ENCODE data around the gene ABCC2.
"Not testable (repeated sequence)": the region's sequence is repeated elsewhere in the genome, so short reads cannot be mapped to it uniquely, and the experiment has no call there.

Gene ABCC2

DNA sequence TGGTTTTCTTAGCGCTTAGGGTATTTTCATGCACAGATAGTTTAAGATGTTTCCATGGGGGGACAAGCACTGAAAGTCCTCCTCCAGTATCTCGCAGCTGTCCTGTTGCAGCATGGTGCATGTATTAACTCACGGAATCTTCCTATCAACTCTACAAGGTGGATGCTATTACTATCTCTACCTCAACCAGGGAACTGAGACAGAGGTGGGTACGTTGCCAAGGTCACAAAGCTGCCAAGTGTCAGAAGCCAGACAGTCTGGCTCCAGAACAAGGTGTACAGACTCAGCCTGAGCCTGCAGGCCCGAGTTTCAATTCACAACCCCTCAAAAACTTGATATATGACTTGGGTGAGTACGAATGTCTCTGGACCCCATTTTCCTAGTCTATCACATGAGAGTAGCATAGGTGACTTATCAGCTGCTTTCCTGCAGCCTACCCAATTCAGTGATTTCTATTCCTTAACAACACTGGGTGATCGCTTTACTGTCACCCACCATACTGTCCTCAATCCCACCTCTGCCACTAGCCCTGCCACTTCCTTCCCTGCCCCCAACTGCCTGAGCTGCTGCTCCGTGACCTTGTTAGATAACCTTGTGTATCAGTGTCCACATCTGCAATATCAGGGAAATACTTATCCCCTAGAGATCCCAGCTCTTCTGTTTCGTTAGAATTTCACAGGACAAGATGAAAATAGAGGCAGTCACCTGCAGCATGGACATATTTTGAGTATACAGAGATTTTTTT lies 92.1 kb downstream of the ABCC2 start:
- TF ChIP-seq POLR2A (IDR thresholded peaks at IDR 0.05; ENCODE audit: low read depth, low read length) (peak; percentile 16; the same call in 1 of the 2 replicates), POU2F2 (IDR thresholded peaks at IDR 0.05; ENCODE audit: low read depth, low read length) (no peak), PAX5 (IDR thresholded peaks at IDR 0.05; ENCODE audit: insufficient read depth, low read length, severe bottlenecking) (no peak)
- no peak for FAIRE-seq
- DNase-seq (ENCODE audit: insufficient read length, low spot score), result no peak

DNA sequence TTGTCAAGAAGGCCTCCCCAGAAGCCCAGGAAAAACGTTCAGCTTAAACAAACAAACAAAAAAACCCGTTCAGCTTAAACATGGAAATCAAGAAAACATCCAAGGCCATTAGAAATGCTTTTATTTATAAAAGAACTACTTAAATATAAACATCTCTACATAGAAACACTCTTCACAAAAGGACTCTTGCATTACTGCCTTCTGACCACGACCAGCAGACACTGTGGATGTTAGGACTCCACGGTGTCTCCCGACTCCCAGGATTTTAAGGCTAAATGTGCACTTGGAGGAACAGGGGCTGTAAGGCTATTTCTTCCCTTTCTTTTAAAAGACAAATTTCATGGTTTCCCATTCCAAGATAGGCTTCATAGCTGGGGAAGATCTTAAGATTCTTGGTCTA lies 93.0 kb downstream of the ABCC2 start:
- no peak for DNase-seq (ENCODE audit: insufficient read length, low spot score)
- FAIRE-seq, result no peak
- TF ChIP-seq POLR2AphosphoS5 (IDR thresholded peaks at IDR 0.05; ENCODE audit: low read depth, low read length) (no peak), POLR2A (IDR thresholded peaks at IDR 0.05; ENCODE audit: low read depth, low read length) (no peak), TAF1 (IDR thresholded peaks at IDR 0.05; ENCODE audit: low read depth, low read length) (no peak), POU2F2 (IDR thresholded peaks at IDR 0.05; ENCODE audit: low read depth, low read length) (no peak), SPI1 (IDR thresholded peaks at IDR 0.05; ENCODE audit: low read depth, low read length) (no peak), PAX5 (IDR thresholded peaks at IDR 0.05; ENCODE audit: insufficient read depth, low read length, severe bottlenecking) (no peak)

DNA sequence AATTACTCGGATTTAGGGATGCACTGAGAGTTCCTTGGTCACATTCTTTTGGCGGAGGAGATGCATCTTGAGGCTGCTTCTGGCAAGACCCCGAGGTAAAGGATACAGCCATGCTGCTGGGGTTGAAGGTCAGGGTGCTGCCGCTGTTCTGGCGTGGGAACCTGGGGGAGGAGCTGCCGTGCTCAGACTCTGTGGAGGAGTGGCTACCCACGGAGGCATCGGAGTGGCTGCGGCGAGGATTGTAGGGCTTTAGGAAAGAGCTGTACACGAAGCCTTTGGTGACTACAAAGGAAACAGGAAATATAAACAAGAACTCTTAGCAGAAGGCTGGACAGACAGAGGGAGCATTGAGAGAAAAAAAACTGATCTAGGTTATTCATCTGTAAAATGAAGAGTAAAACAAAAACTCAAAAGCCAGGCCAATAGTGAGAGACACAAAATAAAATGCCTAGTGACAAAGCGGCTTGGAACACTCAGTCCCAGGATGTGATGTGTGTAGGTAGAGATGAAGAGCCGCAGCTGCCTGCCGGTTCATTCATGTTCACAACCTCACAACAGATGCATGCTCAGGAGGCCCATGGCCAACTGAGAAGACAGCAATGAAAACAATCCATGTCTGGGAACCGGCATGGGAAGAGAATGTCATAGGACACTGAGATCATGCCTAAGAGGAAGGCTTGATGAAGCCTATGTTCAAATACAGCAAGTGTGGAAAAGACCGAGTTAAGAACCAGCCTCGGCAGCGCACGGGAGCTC lies 97.8 kb downstream of the ABCC2 start:
- no peak for TF ChIP-seq POLR2A (IDR thresholded peaks at IDR 0.05; ENCODE audit: low read depth, low read length)
- no peak for TF ChIP-seq POU2F2 (IDR thresholded peaks at IDR 0.05; ENCODE audit: low read depth, low read length)
- TF ChIP-seq PAX5 (IDR thresholded peaks at IDR 0.05; ENCODE audit: insufficient read depth, low read length, severe bottlenecking), result no peak
- no peak for TF ChIP-seq SPI1 (IDR thresholded peaks at IDR 0.05; ENCODE audit: low read depth, low read length)
- TF ChIP-seq TAF1 (IDR thresholded peaks at IDR 0.05; ENCODE audit: low read depth, low read length), result no peak
- TF ChIP-seq POLR2AphosphoS5 (IDR thresholded peaks at IDR 0.05; ENCODE audit: low read depth, low read length), result no peak
- FAIRE-seq (no peak), DNase-seq (ENCODE audit: insufficient read length, low spot score) (no peak)

DNA sequence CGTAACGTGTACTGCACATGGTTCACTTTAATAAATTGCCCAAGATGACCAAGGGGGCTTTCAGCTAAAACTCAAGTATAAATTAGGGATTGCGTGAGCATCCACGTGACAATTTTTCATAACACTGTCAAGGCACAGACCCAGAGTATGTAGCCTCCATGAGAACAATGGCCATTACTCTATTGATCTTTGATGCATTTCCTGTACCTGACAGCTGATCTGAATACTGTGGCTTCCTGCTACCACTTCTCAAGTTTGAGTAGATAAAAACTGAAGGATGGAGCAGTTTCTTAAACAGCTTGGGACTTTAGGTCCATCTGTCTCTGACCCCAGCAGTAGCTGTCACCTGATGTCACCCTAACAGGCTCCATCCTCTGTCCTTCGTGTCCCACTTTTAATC lies 98.9 kb downstream of the ABCC2 start:
- DNase-seq (ENCODE audit: insufficient read length, low spot score) (no peak), FAIRE-seq (no peak)
- TF ChIP-seq POLR2A (IDR thresholded peaks at IDR 0.05; ENCODE audit: low read depth, low read length), result no peak
- TF ChIP-seq POLR2AphosphoS5 (IDR thresholded peaks at IDR 0.05; ENCODE audit: low read depth, low read length), result no peak
- TF ChIP-seq SPI1 (IDR thresholded peaks at IDR 0.05; ENCODE audit: low read depth, low read length), result no peak
- TF ChIP-seq TAF1 (IDR thresholded peaks at IDR 0.05; ENCODE audit: low read depth, low read length), result no peak
- no peak for TF ChIP-seq PAX5 (IDR thresholded peaks at IDR 0.05; ENCODE audit: insufficient read depth, low read length, severe bottlenecking)
- no peak for TF ChIP-seq POU2F2 (IDR thresholded peaks at IDR 0.05; ENCODE audit: low read depth, low read length)

DNA sequence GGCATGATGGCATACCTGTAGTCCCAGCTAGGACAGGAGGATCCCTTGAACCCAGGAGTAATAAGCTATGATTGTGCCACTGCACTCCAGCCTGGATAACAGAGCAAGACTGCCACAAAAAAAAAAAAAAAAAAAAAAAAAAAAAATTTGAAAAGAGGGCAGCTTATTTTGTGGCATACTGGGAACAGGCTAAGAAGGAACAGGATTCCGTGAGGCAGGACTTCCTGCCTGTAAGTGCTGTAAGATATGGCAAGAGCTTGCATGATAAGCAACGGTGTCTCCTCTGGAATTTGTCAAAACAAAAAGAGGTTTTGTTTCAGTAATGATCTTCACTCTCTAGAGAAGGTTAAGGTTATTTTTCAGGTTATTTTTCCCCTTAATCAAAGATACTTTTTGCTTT lies 101.1 kb downstream of the ABCC2 start:
- DNase-seq (ENCODE audit: insufficient read length, low spot score), result no peak
- FAIRE-seq, result no peak
- TF ChIP-seq TAF1 (IDR thresholded peaks at IDR 0.05; ENCODE audit: low read depth, low read length), result no peak
- no peak for TF ChIP-seq POU2F2 (IDR thresholded peaks at IDR 0.05; ENCODE audit: low read depth, low read length)
- TF ChIP-seq SPI1 (IDR thresholded peaks at IDR 0.05; ENCODE audit: low read depth, low read length), result no peak
- TF ChIP-seq POLR2A (IDR thresholded peaks at IDR 0.05; ENCODE audit: low read depth, low read length), result no peak
- TF ChIP-seq POLR2AphosphoS5 (IDR thresholded peaks at IDR 0.05; ENCODE audit: low read depth, low read length), result no peak
- no peak for TF ChIP-seq PAX5 (IDR thresholded peaks at IDR 0.05; ENCODE audit: insufficient read depth, low read length, severe bottlenecking)

DNA sequence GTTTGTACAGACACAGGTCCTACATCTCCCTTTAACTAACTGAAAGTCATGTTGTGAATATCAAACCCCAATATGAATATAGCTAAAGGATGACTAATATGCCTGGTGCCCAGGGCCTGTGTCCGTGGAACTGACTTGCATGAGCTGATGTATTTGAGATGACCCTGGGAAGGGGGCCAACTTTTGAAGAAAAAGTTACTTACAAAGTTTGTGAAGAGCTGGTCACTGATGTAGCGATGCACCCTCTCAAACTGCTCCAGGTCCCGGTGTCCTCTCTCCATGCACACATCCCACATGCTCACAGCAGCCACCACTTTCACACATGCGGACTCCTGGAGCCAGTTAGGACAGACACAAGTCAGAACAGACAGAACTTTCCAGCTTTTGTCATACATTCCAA lies 106.2 kb downstream of the ABCC2 start:
- TF ChIP-seq POU2F2 (IDR thresholded peaks at IDR 0.05; ENCODE audit: low read depth, low read length) (no peak), SPI1 (IDR thresholded peaks at IDR 0.05; ENCODE audit: low read depth, low read length) (no peak), PAX5 (IDR thresholded peaks at IDR 0.05; ENCODE audit: insufficient read depth, low read length, severe bottlenecking) (no peak), POLR2AphosphoS5 (IDR thresholded peaks at IDR 0.05; ENCODE audit: low read depth, low read length) (no peak), POLR2A (IDR thresholded peaks at IDR 0.05; ENCODE audit: low read depth, low read length) (no peak), TAF1 (IDR thresholded peaks at IDR 0.05; ENCODE audit: low read depth, low read length) (no peak)
- DNase-seq (ENCODE audit: insufficient read length, low spot score) (no peak), FAIRE-seq (no peak)

DNA sequence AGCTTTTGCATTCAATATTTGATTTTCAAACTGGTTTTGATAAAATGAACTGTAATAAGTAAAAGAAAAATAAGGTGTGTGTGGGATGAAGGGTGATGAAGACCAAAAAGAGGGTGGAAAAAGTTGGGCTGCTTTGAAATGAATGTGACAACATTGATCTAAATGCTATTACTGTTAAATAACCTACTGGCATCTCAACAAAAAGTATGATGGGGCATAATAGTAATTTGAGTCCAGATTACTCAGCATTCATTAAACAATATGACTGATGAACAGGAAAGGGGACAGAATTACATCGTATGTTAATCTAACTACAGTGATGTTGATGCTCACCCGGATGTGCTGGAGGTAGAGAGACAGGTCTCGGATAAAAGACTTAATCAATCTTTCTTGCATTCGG lies 112.2 kb downstream of the ABCC2 start:
- DNase-seq (ENCODE audit: insufficient read length, low spot score) (no peak), FAIRE-seq (peak; percentile 51)
- TF ChIP-seq POLR2A (IDR thresholded peaks at IDR 0.05; ENCODE audit: low read depth, low read length) (no peak), SPI1 (IDR thresholded peaks at IDR 0.05; ENCODE audit: low read depth, low read length) (no peak), TAF1 (IDR thresholded peaks at IDR 0.05; ENCODE audit: low read depth, low read length) (no peak)

DNA sequence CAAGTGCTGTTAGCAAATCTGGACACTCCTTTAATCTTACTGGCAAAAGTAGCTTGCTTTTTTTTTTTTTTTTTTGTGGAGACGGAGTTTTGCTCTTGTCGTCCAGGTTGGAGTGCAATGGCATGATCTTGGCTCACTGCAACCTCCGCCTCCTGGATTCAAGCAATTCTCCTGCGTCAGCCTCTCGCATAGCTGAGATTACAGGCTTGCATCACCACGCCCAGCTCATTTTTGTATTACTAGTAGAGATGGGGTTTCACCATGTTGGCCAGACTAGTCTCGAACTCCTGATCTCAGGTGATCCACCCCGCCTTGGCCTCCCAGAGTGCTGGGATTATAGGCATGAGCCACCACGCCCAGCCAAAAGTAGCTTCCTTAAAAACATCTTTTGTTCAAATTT lies 112.6 kb downstream of the ABCC2 start:
- not testable (repeated sequence) for FAIRE-seq; DNase-seq (ENCODE audit: insufficient read length, low spot score)

DNA sequence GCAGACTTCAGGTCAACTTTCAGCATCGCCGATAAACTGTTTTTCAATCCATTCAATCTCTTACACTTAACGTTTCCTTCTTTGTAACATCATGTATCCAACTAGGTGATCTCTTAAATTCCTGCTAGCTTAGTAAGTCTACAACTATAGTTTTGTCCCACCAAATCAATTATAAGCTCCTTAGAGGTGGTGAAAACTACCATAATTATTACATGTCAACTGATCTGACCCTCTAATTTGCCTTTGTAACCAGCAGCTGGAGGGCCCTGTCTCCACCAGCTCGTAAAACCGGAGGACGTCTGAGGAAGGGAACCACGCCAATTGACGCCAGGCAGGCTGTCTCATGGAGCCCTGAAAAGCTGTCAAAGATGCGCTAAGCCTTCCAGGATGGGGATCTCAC lies 113.4 kb downstream of the ABCC2 start:
- no peak for FAIRE-seq
- DNase-seq (ENCODE audit: insufficient read length, low spot score), result no peak
- TF ChIP-seq PAX5 (IDR thresholded peaks at IDR 0.05; ENCODE audit: insufficient read depth, low read length, severe bottlenecking) (no peak), TAF1 (IDR thresholded peaks at IDR 0.05; ENCODE audit: low read depth, low read length) (no peak), POLR2A (IDR thresholded peaks at IDR 0.05; ENCODE audit: low read depth, low read length) (no peak), SPI1 (IDR thresholded peaks at IDR 0.05; ENCODE audit: low read depth, low read length) (no peak), POU2F2 (IDR thresholded peaks at IDR 0.05; ENCODE audit: low read depth, low read length) (no peak), POLR2AphosphoS5 (IDR thresholded peaks at IDR 0.05; ENCODE audit: low read depth, low read length) (no peak)

All from GM12891 (cell line).